GM18861 (cell line): Measurements from ENCODE around the gene STEAP1B.
"Not testable (repeated sequence)": the region's sequence is repeated elsewhere in the genome, so short reads cannot be mapped to it uniquely, and the experiment has no call there.

Experiments
- ATAC-seq: cut with Tn5 transposase; IDR thresholded peaks from one replicate; pipeline ENCODE4 v1.9.1; 2021; ENCODE audit not compliant: unreplicated experiment

STEAP1B gene

GRCh38 chr7:22433710-22434460, 66.1 kb downstream of the STEAP1B start:
- no peak for ATAC-seq

- ATAC-seq, result not testable (repeated sequence)
Observed at GRCh38 chr7:22433165-22433700, 66.8 kb downstream of the STEAP1B start.

DNA sequence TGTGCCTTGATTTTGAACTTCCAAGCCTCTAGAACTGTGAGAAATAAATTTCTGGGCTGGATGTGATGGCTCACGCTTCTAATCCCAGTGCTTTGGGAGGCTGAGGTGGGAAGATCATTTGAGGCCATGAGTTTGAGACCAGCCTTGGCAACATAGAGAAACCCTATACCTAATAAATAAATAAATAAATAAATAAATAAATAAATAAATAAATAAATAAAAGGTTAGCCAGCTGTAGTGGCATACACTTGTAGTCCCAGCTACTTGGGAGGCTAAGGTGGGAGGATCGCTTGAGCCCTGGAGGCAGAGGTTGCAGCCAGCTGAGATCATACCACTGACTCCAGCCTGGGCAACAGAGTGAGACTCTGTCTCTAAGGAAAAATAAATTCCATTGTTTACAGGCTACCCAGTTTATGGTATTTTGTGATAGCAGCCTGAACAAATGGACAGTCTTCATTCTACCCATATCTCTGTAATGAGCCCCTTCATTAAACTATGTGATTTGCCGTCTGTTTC, 67.7 kb downstream of the STEAP1B start:
- no peak for ATAC-seq

DNA sequence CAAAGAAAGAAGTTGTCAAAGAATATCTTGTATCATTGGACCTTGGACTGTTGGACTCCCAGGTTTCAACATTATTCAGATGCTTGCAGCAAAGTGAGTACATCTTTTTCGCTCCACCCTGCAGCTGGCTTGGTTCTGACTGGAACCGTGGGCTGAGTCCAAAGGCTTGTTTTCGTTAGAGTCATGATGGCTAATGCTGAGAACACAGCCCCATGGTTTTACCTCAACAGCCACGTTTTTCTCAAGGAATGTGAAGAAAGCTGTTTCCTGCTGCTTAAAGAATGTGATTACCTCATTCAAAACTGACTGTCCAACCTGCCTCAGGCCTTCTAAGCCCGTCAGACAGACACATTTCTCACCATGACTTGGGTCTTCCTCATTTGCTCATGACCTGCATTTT, 69.5 kb downstream of the STEAP1B start:
- ATAC-seq, result no peak

- no peak for ATAC-seq
Observed at GRCh38 chr7:22429386-22429785, 70.6 kb downstream of the STEAP1B start.

DNA sequence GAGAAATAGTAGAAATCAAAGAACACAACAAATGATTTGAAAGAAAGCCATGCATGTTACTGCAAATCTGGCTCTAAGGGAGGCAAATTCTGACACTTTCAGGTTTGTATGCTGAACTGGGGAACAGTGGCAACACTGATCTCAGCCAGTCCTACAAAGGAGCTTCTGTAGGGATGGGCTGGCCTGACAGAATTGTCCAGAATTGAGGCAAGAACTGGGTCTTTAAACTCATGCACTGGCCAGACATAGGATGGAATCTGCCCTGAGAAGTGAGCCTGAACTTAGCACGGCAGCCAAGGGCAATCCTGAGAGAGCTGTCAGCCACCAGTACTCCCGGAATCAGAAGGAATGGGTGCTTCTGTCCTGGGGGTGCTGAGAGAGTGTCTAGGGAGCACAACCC, 72.1 kb downstream of the STEAP1B start:
- ATAC-seq, result no peak

DNA sequence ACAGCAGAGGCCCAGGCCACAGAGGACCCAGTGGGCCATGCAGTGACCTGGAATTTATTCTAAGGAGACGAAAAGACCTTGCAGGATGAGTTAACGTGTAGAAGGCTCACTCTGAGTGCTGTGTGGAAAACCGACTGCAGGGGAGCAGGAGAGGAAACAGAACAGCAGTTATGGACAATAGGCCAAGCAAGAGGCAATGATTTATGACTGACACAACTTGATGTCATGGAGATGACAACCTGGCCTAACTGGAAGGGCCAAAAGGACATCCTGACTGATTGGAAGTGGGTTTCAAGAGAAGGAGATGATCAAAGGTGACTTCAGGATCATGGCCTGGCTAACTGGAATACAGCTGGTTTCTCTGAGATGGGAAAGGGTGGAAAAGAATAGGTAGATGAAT, 72.9 kb downstream of the STEAP1B start:
- no peak for ATAC-seq

- peak; percentile 43 for ATAC-seq
Observed at GRCh38 chr7:22426463-22427094, 73.4 kb downstream of the STEAP1B start.

GRCh38 chr7:22425361-22425760, 74.6 kb downstream of the STEAP1B start:
- no peak for ATAC-seq

GRCh38 chr7:22422831-22423615, 77.0 kb downstream of the STEAP1B start:
- no peak for ATAC-seq

GRCh38 chr7:22420973-22421635, 78.9 kb downstream of the STEAP1B start:
- no peak for ATAC-seq

DNA sequence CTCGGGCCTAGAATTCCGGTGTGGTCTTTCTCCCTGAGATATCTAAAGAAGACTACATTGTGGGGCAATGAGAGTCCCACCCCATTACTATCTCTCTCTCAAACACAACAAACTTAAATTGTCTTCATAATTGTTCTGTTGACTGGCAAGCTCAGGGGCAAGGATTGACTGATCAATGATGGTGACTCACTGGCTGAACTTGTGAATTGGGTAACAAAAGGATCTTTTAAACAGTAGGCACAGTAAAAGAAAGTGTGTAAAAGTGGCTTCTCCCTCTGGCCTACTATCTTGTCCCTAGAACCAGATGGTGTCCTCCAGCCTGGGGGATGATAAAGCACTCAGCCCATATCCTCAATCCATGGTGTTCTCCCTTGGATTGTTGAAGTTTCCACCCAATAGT, 80.0 kb downstream of the STEAP1B start:
- ATAC-seq, result no peak

DNA sequence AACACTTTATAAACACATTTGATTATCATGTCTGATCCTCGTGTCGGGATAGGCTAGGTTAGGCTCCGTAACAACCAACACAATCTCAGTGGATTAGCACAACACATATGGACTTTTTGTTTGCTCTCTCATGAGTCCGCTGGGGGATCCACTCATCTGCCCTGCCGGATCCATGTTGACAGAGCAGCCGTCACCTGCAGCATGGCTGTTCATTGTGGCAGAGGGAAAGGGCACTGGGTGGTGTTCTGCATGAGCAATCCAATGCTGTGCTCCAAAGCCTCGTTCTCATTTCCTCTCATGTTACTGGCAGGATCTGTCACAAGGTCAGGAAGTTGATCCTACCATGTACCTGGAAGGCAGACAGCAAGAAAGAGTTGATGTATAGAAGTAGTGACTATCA, 80.5 kb downstream of the STEAP1B start:
- ATAC-seq, result no peak

- no peak for ATAC-seq
Observed at GRCh38 chr7:22418251-22419046, 81.5 kb downstream of the STEAP1B start.

GRCh38 chr7:22417841-22418240, 82.1 kb downstream of the STEAP1B start:
- no peak for ATAC-seq

DNA sequence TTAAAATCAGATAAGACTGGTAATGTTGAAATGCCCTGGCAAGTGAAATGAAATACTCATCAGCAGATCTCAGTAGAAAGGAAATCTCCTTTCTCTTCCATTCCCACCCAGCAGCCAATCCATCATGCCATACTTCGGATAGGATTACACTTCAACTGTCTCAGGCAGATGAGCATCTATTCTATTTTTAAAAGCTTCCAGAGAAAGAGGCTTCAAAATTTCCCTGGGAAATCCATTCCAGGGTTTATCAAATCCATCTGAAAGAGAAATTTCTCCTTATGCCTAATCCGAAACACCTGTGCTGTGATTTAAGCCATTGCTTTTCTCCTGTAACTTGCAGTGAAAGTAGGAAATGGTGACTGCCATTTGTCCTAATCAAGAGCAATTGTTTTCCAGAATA, 82.6 kb downstream of the STEAP1B start:
- no peak for ATAC-seq

GRCh38 chr7:22414424-22414823, 85.6 kb downstream of the STEAP1B start:
- no peak for ATAC-seq

GRCh38 chr7:22413211-22413610, 86.8 kb downstream of the STEAP1B start:
- no peak for ATAC-seq

- ATAC-seq, result no peak
Observed at GRCh38 chr7:22411977-22412693, 87.9 kb downstream of the STEAP1B start.
